ENCODE results near the gene ZNF69.
"Not testable (repeated sequence)": the region's sequence is repeated elsewhere in the genome, so short reads cannot be mapped to it uniquely, and the experiment has no call there.

The ZNF69 gene

DNA sequence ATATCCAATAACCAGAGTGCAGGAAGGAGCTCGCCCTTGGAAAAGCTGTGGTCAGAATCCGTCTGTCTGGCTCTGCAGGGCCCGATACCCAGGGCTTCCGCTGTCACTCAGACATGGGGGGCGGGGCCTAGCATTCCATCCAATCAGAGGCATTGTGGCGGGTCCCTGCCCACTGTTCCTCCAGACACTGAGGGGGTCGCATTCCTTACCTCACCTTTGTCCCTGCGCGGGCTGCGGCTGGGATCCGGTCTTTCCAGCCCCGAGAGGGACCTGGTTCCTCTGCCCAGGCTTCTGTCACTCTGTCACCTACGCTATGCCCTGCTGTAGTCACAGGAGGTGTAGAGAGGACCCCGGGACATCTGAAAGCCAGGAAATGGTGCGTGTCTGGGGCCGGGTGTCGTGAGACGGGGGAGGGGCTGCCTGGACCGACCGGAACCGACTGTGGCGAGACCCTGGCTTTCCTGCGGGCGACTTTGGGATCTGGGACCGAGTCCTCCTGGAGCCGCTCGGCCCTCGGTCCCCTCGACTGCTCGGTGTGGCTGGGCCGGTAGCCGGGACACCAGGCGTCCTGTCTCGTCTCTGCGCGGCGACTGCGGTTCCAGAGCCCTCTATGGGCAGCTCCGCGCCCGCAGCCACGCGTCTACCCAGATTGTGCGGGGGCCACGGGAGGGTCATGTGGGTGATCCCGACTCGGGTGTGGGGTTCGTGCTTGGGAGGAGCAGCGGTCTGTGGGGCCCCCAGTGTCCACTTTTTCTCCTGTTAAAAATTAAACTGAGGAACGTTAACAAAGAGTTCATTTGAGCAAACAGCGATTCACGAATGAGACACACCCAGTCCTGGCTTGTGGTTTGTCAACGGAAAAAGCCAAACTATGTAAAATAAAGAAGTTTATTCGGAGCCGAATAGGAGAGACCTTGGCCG lies at the start of gene ZNF69:
ZNF69 (plus strand) TSS at position 172 of the 921 bp plus-strand sequence; CDS start at position 314, 142 bp downstream.
- DNase-seq (ENCODE audit: low spot score), result peak; percentile 59

DNA sequence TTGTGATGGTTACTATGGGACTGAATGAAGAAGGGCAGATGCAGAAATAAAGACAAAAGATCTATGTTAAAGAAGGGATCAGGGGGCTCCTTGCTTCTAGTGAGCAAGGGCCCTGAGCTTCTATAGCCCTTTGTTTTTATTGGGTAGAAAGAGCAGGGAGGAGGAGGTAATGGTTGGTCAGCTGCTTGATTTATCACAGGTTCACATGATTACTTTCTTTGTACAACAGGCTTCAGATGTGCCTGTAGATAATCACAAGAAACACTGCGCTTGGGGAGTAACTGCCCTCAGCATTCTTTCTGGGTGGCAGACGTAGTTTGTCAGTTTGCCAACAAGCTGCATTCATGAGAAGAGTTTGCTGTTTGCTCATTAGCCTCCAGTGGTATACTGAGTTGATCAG lies 43.9 kb upstream of the ZNF69 start:
- no peak for DNase-seq (ENCODE audit: low spot score)

DNA sequence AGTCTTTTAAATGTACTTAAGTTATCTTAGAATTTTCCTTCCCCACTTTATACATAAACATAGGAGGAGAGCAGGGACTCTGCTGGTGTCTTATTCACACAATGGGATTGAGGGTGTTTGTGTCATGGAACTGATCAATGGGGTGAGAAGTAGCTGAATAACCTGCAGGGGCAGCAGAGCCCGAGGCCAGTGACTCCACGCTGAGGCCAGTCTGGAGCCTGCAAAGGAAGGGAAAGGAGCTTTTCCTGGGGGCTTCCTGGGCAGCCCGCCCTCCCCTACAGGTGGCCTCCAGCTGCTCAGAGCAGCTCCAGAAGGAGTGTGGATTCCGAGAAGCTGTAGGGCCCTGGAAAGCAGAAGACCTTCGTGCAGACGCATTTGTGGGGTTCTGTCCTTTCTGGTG lies 40.0 kb upstream of the ZNF69 start:
- DNase-seq (ENCODE audit: low spot score), result not testable (repeated sequence)

DNA sequence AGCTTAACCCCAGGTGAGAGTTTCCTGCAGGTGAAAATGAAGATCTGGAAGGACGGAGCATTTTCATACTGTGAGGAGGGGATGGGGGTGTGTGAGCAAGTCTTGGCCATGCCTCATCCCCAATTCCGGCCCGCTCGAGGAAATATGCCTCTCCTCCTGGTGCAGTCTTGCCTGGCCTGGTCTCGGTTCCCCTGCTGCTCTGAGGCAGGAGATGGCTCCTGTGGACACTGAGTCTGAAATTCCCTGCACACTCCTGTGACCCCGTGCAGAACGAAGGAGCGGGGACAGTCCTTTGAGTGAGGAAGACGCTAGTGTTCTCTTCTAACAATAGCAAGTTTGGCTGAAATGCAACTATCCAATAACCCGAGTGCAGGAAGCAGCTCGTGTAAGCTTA lies 39.4 kb upstream of the ZNF69 start:
- DNase-seq (ENCODE audit: low spot score), result no peak

DNA sequence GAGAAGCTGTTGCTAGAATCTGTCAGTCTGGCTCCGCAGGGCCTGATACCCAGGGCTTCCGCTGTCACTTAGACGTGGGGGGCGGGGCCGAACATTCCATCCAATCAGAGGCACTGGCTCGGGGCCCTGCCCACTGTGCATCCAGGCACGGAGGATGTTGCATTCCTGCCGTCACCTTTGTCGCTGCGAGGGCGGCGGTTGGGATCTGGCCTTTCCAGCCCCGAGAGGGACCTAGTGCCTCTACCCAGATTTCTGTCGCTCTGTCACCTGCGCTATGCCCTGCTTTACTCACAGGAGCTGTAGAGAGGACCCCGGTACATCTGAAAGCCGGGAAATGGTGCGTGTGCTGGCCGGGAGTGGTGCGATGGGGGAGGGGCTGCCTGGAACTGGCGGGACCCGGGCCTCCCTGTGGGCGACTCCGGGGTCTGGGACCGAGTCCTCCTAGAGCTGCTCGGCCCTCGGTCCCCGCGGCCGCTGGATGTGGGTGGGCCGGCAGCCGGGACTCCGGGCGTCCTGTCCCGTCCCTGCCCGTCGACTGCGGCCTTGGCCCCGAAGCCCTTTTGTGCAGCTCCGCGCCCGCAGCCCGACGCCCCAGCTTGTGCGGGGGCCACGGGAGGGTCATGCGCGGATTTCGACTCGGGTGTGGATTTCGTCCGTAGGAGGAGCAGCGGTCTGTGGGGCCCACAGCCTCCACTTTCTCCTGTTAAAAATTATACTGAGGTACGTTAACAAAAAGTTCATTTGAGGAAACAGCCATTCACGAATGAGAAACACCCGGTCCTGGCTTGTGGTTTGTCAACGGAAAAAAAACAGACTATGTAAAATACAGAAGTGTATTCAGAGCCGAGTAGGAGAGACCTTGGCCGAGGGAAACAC lies 38.8 kb upstream of the ZNF69 start, which contains the start of gene ZNF439:
ZNF439 (plus strand) TSS at position 133 of the 876 bp plus-strand sequence; CDS start at position 275, 142 bp downstream.
- DNase-seq (ENCODE audit: low spot score), result no peak

DNA sequence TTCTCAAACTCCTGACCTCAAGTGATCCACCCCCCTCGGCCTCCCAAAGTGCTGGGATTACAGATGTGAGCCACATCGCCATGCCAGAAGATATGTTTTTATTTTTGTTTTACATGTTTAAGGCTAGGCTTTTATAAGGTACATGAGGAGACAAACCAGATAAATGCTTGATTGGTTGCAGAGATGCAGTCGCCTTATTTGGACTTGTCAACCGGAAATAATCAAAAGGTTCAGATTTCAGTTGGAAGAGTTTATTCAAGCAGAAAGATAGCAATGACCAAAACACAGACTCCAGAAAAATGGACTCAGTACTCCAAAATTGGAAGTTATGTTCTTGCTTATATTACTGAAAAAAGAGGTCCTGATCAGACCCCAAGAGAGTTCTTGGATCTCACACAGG lies 37.3 kb upstream of the ZNF69 start:
- DNase-seq (ENCODE audit: low spot score), result not testable (repeated sequence)

DNA sequence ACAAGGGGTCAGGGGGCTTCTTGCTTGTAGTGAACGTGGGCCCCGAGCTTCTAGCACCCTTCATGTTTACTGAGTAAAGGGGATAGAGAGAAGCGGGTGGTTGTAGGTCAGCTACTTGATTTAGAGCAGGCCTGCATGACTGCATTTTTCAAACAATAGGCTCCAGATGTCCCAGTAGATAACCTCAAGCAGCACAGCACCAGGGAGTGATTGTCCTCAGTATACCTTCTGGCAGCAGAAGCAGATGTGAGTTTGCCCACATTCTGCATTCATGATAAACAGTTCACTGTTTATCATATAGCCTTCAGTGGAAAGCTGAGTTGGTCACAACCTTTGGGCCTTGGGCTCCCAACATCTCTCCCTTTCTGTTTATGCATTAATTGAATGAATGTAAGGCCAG lies 34.2 kb upstream of the ZNF69 start:
- no peak for DNase-seq (ENCODE audit: low spot score)

DNA sequence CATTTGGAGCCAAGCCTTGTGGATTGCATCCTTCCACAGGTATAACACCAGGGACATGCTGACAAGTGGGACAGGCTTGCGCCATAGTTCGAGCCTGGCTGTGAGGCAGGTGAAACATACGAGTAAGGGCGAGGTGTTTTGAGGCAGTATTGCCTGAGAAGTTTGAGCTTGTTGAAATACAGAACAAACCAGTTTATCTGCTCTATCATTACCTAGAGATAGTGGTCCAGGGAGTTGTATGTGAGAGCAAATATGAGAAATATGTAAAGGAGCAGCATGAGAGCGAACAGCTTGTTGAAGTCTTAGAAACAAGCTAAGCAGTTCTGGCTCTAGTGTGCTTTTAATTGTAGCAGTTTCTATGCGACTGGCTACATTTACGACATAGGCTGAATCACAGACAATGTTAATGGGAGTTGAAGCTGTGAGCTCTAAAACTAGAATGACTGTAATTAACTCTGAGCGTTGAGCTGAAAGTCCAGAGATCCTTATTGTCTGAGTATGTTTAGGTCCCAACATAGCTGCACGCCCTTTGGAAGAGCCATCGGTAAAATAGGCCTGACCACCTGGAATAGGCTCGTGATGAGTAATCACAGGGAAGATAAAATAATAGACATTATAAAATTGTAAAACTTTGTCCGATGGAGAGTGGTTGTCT lies 30.9 kb upstream of the ZNF69 start:
- DNase-seq (ENCODE audit: low spot score), result no peak

DNA sequence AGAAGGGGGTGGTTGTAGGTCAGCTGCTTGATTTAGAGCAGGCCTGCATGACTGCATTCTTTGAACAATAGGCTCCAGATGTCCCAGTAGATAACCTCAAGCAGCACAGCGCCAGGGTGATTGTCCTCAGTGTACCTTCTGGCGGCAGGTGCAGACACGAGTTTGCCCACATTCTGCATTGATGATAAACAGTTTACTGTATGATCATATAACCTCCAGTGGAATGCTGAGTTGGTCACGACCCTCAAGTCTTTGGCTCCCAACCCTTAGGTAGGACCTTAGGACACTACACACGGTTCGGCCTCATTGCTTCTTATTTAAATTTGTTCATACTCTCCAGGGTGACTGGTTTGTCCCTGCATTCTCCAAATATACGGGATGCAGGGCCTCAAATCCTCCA lies 26.9 kb upstream of the ZNF69 start:
- no peak for DNase-seq (ENCODE audit: low spot score)

DNA sequence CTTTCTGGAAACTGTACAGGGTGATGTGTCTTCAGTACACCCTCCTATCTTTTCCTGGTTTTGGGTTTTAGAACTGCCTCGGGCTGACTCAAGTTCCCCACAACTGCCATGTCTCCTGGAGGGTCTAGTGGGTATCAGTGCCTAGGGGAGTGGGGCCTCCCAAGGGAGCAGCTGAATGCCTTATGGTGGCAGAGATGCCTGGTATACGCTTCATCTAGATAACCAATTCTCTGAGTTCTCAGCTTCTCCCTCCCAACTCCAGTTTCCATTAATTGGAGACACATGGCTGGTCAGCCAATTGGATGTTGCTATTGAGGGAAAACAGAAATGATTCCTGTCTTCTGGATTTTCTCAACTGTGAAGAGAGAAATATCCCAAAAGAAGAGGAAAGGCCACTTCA lies 26.3 kb upstream of the ZNF69 start:
- no peak for DNase-seq (ENCODE audit: low spot score)

DNA sequence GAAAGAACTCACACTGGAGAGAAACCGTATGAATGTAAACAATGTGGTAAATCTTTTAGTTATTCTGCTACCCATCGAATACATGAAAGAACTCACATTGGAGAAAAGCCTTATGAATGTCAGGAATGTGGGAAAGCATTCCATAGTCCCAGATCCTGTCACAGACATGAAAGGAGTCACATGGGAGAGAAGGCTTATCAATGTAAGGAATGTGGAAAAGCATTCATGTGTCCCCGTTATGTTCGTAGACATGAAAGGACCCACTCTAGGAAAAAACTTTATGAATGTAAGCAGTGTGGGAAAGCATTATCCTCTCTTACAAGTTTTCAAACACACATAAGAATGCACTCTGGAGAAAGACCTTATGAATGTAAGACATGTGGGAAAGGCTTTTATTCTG lies 19.8 kb upstream of the ZNF69 start:
- not testable (repeated sequence) for DNase-seq (ENCODE audit: low spot score)

DNA sequence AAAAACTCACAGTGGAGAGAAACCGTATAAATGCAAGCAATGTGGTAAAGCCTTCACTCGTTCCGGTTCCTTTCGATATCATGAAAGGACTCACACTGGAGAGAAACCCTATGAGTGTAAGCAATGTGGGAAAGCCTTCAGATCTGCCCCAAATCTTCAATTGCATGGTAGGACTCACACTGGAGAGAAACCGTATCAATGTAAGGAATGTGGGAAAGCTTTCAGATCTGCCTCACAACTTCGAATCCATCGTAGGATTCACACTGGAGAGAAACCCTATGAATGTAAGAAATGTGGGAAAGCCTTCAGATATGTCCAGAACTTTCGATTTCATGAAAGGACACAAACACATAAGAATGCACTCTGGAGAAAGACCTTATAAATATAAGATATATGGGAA lies 19.4 kb upstream of the ZNF69 start:
- DNase-seq (ENCODE audit: low spot score), result no peak

DNA sequence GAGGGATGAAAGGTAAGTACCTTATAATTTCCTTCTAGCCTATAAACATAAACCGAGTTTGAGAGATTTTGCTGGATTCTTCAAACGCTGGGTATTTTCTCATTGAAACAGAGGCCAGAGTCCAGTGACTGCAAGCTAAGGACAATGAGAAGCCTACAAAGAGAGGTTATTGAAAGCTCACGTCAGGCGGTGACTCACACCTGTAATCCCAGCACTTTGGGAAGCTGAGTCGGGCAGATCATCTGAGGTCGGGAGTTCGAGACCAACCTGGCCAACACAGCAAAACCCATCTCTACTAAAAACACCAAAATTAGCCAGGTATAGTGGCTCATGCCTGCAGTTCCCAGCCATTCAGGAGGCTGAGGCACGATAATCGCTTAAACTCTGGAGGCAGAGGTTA lies 15.0 kb upstream of the ZNF69 start:
- DNase-seq (ENCODE audit: low spot score), result no peak

DNA sequence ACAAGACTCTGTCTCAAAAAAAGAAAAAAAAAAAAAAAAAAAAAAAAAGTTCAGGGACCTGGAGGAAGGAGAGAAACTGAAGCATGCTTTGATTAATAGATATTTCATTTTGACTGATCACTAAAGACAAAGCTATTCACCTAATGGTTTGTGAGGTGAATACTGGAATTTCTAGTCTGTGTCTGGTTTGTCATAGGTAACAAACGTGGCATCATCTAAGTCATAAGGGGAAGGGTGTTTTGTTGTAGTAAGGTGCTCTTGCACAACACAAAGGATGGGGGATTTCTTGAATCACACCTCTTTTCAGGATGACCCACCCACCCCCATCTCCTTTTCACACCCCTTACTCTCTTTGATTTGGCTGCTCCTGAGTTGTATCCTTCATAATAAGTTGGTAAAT lies 13.8 kb upstream of the ZNF69 start:
- DNase-seq (ENCODE audit: low spot score), result no peak

DNA sequence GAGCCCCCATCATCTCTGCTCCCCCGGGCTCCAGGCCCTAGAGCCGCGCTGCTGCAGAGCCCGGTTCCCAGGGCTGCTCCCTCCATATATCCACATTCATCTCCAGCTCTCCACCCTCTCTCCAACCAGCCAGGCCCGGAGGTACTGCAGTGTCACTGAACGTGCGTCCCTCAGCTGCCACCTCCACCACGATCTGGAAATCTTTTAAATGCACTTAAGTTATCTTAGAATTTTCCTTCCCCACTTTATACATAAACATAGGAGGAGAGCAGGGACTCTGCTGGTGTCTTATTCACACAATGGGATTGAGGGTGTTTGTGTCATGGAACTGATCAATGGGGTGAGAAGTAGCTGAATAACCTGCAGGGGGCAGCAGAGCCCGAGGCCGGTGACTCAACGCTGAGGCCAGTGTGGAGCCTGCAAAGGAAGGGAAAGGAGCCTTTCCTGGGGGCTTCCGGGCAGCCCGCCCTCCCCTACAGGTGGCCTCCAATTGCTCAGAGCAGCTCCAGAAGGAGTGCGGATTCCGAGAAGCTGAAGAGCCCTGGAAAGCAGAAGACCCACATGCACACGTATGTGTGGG lies 7.8 kb upstream of the ZNF69 start:
- not testable (repeated sequence) for DNase-seq (ENCODE audit: low spot score)

DNA sequence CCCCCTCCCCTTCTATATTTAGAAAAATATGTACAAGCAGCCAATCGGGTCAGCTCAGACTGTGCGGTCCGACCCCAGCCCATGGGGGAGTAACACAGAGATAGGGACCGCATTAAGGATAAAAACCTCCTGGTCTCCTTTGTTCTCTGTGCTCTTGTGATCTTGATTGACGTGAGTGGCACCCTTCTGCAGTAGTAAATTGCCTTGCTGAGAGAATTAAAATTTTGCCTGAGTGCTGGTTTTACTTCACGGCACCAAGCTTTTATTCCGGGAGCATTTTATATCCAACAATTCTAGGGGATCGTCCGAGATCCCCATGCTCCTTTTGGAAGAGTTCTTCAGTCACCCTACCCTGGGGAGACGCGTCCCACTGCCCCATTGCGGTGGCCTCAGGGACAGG lies 7.0 kb upstream of the ZNF69 start:
- DNase-seq (ENCODE audit: low spot score), result no peak

DNA sequence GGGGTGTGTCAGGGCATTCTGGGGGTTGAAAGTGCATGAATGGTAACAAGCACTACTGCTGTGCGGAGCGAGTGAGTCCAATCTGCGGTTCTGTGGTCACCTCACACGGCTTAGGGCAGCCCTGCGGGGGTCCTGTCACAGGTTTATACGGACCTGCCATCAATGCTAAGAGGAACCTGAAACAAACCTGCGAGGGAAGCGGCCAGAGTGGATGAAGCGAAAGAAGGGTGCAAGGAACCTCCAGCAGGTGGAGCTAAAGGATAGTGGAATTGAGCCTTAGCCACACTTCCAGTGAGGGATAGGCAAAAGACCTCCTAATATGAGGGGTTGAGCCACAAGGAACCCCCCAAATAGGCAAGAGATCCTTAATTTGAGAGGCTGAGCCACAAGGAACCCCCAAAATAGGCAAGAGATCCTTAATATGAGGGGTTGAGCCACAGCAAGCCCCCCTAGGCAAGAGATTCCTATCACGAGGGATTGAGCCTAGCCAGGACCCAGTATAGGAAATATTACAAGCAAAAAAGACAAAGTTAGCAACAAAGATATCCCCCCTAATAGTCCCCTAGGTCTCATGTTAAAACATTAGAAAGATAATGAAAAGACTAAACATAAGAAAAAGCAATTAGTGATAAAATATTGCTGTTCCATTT lies 6.3 kb upstream of the ZNF69 start:
- peak; percentile 28 for DNase-seq (ENCODE audit: low spot score)

DNA sequence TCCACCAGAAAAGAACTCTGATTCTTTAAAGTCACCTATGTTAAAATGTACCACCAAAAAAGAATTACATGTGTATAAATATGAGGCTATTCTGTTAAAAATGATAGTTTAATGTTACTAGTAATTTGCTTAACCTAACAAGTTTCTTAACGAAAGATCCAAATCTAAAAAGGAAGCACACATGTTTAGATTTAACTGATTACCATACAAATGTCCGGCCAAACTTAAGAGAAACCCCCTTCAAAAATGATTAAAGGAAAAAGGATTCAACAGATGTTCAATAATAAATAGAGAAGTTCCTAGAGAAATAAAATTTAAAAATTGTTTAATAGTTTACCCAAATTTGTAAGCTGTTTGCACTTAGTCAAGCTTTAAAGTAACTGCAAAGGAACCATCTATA lies 5.0 kb upstream of the ZNF69 start:
- no peak for DNase-seq (ENCODE audit: low spot score)

DNA sequence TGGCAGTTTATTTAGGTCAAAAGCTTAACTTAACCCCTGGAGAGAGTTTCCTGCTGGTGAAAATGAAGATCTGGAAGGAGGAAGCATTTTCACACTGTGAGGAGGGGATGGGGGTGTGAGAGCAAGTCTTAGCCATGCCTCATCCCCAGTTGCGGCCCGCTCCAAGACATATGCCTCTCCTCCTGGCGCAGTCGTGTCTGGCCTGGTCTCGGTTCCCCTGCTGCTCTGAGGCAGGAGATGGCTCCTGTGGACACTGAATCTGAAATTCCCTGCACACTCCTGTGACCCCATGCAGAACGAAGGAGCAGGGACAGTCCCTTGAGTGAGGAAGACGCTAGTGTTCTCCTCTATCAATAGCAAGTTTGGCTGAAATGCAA lies 360 bp upstream of the ZNF69 start:
- DNase-seq (ENCODE audit: low spot score), result no peak

DNA sequence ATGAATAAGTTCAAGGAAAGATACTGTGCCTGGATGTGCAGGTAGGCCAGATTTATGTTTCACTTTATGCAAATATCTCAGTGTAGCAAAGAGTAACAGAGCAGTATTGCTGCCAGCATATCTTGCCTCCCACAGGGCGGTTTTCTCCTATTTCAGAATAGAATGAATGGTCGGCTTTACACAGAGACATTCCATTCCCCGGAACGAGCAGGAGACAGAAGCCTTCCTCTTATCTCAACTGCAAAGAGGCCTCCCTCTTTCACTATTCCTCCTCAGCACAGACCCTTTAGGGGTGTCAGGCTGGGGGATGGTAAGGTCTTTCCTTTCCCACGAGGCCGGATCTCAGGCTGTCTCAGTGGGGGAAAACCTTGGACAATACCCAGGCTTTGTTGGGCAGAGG lies 2.3 kb downstream of the ZNF69 start:
- not testable (repeated sequence) for DNase-seq (ENCODE audit: low spot score)

DNA sequence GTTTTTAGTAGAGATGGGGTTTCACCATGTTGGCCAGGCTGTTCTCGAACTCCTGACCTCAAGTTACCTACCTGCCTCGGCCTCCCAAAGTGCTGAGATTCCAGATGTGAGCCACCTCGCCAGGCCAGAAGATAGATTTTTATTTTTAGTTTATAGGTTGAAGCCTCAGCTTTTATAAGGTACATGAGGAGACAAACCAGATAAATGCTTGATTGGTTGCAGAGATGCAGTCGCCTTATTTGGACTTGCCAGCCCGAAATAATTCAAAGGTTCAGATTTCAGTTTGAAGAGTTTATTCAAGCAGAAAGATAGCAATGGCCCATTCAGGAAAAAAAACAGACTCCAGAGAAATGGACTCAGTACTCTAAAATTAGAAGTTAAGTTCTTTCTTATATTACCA lies 3.1 kb downstream of the ZNF69 start:
- DNase-seq (ENCODE audit: low spot score), result no peak

DNA sequence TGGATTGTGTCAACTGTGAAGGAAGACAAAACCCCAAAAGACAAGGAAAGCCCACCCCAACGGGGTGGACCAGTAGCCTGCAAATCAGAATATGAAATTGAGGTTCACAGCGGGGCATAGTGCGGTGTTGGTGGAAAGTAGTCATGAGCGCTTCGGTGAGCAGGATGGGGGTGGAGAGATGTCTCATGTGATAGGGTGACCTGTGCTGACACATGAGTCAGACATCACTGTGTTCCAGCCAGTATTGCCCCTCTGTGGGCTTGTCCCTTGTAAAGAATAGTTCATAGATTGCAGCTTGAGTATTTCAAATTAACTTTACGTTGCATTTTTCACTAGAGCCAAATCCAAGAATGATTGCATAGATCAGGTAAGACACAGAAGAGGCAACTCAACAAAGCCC lies 7.3 kb downstream of the ZNF69 start:
- DNase-seq (ENCODE audit: low spot score), result no peak

Measured in HuH-7 (cell line).